ENCODE measurements around the gene MLLT10. TPM values are rescaled to one million over a fixed set of nuclear protein-coding genes. Genes with fewer than 3 reads are reported as not detected.

The MLLT10 gene
- total and polyA plus RNA-seq, 9 of the 15 experiments (the other 6 are each of a cell fraction or from before 2014, with no cell fraction given), result 18.8 to 81.4 (median 64.2) TPM

DNA sequence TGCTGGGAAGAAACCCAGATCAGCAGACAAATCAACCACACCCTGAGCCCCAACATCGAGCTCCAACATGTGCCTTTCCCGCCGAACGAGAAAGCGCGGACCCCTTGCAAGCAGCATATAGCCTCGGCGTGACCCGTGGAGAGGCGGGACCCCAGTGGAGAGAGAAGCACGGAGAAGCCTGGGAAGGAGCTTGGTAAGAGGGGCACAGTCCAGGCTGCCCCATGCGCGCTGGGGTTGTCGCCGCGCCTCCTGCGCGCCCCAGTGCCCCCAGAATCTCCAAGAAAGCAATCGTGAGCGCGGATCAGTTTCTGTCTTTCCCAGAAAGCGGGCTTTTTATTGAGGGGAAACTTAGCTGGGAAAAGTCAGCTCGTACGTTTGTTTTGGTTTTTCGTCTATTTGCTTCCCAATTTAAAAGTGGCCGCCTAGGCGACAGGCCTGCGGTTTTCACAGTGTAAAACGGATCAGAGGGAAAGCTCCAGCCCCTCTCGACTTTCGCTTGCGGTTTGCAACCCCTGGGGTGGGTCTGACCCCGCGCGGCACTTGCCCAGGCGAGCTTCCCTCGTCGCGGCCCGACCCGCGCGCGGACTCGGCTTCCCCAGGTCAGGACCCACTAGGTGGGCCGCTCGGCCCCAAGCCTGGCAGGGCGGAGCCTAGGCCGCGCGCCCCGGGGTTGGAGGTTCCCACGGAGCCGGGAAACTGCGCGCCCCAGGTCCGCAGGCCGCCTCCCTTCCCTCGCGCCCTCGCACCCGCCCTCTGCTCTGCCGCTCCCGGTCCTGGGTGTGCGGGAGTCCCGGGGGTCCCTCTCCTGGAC, 39.6 kb upstream of the MLLT10 start:
- POLR2A ChIA-PET, result interaction anchor here (0.7 to 1.2 kb wide), 2 partner anchors 32 to 39 kb away, joined by 3 to 4 read pairs; partner anchors contain the start of genes MLLT10 and SKIDA1
- in situ Hi-C loops (cut with MboI) (loop anchor here (25.0 kb wide), 1 partner anchor 443 kb away; no protein-coding TSS in a partner anchor), intact Hi-C loops (cut with micrococcal nuclease) (loop anchor here (5.0 to 10.0 kb wide), 4 partner anchors 38 to 458 kb away; partner anchors contain the start of gene MLLT10)
- no peak overlapping the region for H3K27ac ChIP-seq (ENCODE audit: extremely low read depth, low read depth, low read length)
- BruUV-seq (replicated peaks), result no TSS peak
- H3K4me1 ChIP-seq (replicated peaks in 1 of 2; ENCODE audit: control insufficient read depth in 2 of 2, insufficient read depth in 2 of 2, low read length in 2 of 2), result peaks cover 0 to 33% of the 10 kb centered on the region in 2 experiments; a peak in 2 of 5 replicates
- no peaks in the 10 kb centered on the region for H3K9me1 ChIP-seq (ENCODE audit: control insufficient read depth, insufficient read depth, low read length)
- no peak overlapping the region for H2AFZ ChIP-seq (ENCODE audit: low read depth, low read length)
- no peaks in the 10 kb centered on the region; the same call in 1 of the 2 replicates for H3K9me3 ChIP-seq (replicated peaks; ENCODE audit: control insufficient read depth, insufficient read depth, low read depth, low read length)
- no peaks in the 10 kb centered on the region for H4K20me1 ChIP-seq (replicated peaks; ENCODE audit: control insufficient read depth, insufficient read depth, low read length)
- FAIRE-seq (no peak), ATAC-seq (no peak), DNase-seq (ENCODE audit: extremely low read depth in 1 of 4, low spot score in 3 of 4) (no peak)
- no peaks in the 10 kb centered on the region for H3K36me3 ChIP-seq (ENCODE audit: control insufficient read depth, insufficient read depth, low read length)
- no peak overlapping the region for H3K4me3 ChIP-seq
- CTCF ChIA-PET (ENCODE audit: low intra/inter-chr PET ratio), result interaction anchor here (0.8 to 2.8 kb wide), 2 partner anchors 237 to 476 kb away, joined by 3 to 15 read pairs; no protein-coding TSS in a partner anchor
- H3K4me2 ChIP-seq (ENCODE audit: insufficient read depth, low read length), result no peak overlapping the region
- H3K9ac ChIP-seq (ENCODE audit: insufficient read depth in 1 of 2, low read depth in 2 of 2, low read length in 2 of 2), result no peak overlapping the region
- no peaks in the 10 kb centered on the region for H3K27me3 ChIP-seq (ENCODE audit: control insufficient read depth in 2 of 2, insufficient read depth in 2 of 2, low read length in 2 of 2)
- TF ChIP-seq ZFX (CRISPR knock-in tag; IDR thresholded peaks at IDR 0.05) (peak; percentile 28; the same call in 1 of the 2 replicates), NUFIP1 (IDR thresholded peaks at IDR 0.05; ENCODE audit: partially characterized antibody) (no peak)
- TF ChIP-seq, protein P1, sequence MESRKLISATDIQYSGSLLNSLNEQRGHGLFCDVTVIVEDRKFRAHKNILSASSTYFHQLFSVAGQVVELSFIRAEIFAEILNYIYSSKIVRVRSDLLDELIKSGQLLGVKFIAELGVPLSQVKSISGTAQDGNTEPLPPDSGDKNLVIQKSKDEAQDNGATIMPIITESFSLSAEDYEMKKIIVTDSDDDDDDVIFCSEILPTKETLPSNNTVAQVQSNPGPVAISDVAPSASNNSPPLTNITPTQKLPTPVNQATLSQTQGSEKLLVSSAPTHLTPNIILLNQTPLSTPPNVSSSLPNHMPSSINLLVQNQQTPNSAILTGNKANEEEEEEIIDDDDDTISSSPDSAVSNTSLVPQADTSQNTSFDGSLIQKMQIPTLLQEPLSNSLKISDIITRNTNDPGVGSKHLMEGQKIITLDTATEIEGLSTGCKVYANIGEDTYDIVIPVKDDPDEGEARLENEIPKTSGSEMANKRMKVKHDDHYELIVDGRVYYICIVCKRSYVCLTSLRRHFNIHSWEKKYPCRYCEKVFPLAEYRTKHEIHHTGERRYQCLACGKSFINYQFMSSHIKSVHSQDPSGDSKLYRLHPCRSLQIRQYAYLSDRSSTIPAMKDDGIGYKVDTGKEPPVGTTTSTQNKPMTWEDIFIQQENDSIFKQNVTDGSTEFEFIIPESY (CRISPR knock-in tag; IDR thresholded peaks at IDR 0.05), result 0 out of 2 replicates have a peak, but pooled peaks have one; percentile 11
- 80% methylated on average over 33 of the region's 66 CpGs for WGBS (ENCODE audit: insufficient coverage, low coverage, missing lambda C conversion rate)
- no peaks in the 10 kb centered on the region for H3K79me2 ChIP-seq (ENCODE audit: control insufficient read depth, insufficient read depth, low read length)
